SJSA1 (cell line): Measurements from ENCODE around the gene MORN1. TPM values are rescaled to one million over a fixed set of nuclear protein-coding genes. Genes with fewer than 3 reads are reported as not detected.

Source experiments
- DNase-seq, 2 experiments: peaks; one replicate each; pipeline ENCODE4 v3.0.0-alpha.2; 2015 to 2020; ENCODE audit warnings: low spot score in 2 of 2, low read depth in 1 of 2
- H3K27ac ChIP-seq: fragments of 250-450 bp; sonication (Bioruptor Pico); 2 replicates; pipeline ENCODE4 v1.5.1; 2020; ENCODE audit warnings: mild to moderate bottlenecking, moderate library complexity
- H3K27me3 ChIP-seq: fragments of 250-450 bp; sonication (Bioruptor Pico); replicated peaks from 2 replicates; pipeline ENCODE4 v1.5.1; 2020; ENCODE audit warnings: mild to moderate bottlenecking, moderate library complexity
- H3K36me3 ChIP-seq: fragments of 250-450 bp; sonication (Bioruptor Pico); 2 replicates; pipeline ENCODE4 v1.5.1; 2020; ENCODE audit warnings: mild to moderate bottlenecking
- H3K4me1 ChIP-seq: fragments of 250-450 bp; sonication (Bioruptor Pico); replicated peaks from 2 replicates; pipeline ENCODE4 v1.6.1; 2021; ENCODE audit warnings: mild to moderate bottlenecking
- H3K4me3 ChIP-seq: fragments of 250-450 bp; sonication (Bioruptor Pico); 2 replicates; pipeline ENCODE4 v1.5.1; 2020; ENCODE audit warnings: mild to moderate bottlenecking
- H3K9me3 ChIP-seq: fragments of 250-450 bp; sonication (Bioruptor Pico); replicated peaks from 2 replicates; pipeline ENCODE4 v1.5.1; 2020; ENCODE audit warnings: mild to moderate bottlenecking
- total RNA-seq: library from RNA; depleted of rRNA; stranded (reverse); fragments of >200 nt; shearing (Covaris generic); gene quantifications from 2 replicates; pipeline ENCODE4 v1.2.3, GENCODE V29; 2014

The MORN1 gene
- total RNA-seq, 1 experiment from 2014 or later: 5.0 TPM

- Histone ChIP-seq H3K4me3 (no peak overlapping the region), H3K27me3 (peaks cover 35% of the 10 kb centered on the region), H3K36me3 (no peaks in the 10 kb centered on the region), H3K27ac (no peak overlapping the region), H3K4me1 (no peaks in the 10 kb centered on the region; the same call in 1 of the 2 replicates), H3K9me3 (peaks cover 13% of the 10 kb centered on the region)
- no peak for DNase-seq
These were observed 39.7 kb upstream of the MORN1 start for GRCh38 chr1:2431103-2431502.

DNA sequence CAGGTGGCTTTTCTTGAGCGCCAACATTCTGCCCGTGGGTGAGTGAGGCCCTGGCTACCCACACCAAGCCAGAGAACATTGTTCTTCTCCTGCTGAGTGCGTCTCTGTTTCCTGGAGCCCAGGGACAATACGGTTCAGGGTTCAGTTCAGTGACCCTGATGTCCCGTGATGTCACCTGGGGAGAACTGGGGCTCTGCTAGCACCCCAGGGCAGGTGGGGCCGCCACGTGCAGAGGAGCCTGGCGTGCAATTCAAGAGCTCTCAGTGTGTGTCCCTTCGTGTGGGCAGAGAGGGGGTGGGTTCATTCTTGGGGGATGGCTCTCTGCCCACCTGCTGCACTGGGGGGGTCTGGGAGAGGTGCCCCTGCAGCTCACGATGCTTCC, 39.2 kb upstream of the MORN1 start:
- Histone ChIP-seq H3K36me3 (no peaks in the 10 kb centered on the region), H3K4me1 (no peaks in the 10 kb centered on the region; the same call in 1 of the 2 replicates), H3K4me3 (no peak overlapping the region), H3K27ac (no peak overlapping the region), H3K9me3 (peaks cover 13% of the 10 kb centered on the region), H3K27me3 (peaks cover 35% of the 10 kb centered on the region)
- no peak for DNase-seq

DNA sequence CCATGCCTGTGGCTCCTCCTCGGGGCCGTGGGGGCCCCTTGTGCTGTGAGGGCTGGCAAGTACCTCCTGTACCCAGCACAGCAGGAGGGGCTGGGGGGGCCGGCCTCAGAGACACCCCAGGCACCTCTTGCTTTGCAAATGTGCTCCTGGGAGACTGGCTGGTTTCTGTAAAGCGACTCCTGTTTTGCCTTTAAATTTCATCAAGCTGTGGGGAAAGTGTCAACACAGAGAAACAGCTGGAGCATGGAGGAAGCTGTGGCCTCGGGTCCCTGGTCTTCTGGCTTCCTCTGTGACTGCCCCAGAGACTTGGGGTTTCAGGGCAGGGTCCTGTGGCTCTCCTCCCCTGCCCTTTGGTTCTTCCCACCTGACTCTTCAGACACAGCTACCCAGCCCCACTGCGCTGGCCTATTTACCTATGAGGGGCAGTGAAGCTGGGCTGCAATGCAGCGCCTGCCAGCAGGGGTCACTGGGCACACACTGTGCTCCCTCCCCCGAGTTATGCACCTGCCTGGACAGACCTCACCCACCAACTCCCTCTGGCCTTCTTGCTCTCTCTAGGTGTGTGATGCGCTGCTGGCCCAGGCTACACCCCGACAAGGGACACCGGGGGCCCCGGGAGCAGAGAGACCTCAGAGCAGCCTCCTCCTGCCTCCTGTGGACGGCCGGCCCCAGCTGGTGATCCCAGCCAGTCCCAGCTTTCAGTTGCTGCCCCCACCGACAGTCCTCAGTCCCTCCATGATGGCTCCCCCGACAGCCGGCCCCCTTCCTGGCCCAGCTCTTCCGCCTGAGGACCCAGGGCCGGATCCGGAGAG, 38.6 kb upstream of the MORN1 start:
- no peaks in the 10 kb centered on the region; the same call in 1 of the 2 replicates for H3K4me1 ChIP-seq
- peaks cover 31% of the 10 kb centered on the region for H3K27me3 ChIP-seq
- H3K4me3 ChIP-seq: no peak overlapping the region
- H3K36me3 ChIP-seq: no peaks in the 10 kb centered on the region
- DNase-seq: no peak
- no peak overlapping the region for H3K27ac ChIP-seq
- peaks cover 13% of the 10 kb centered on the region for H3K9me3 ChIP-seq

DNA sequence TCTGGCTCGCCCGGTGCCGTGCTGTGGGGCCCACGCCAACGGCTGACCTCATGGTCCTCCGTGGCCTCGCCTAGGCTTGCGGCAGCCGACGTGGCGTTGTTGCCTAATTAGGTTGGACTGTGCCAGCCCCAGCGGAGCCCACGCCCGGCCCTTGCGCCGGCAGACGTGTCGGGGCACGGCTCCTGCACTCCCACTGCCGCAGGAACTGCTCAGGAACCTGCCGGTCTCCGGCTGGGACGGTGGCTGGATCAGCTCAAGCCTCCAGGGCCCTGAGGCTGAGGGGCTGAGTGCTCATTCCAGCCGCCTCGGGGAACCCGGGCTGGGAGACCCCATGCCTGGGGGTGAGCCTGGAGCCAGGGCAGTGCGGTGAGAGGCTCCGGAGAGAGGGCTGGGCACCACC, 37.1 kb upstream of the MORN1 start:
- peaks cover 16% of the 10 kb centered on the region for H3K27me3 ChIP-seq
- no peaks in the 10 kb centered on the region for H3K36me3 ChIP-seq
- H3K9me3 ChIP-seq: peaks cover 15% of the 10 kb centered on the region
- H3K27ac ChIP-seq: no peak overlapping the region
- H3K4me1 ChIP-seq: no peaks in the 10 kb centered on the region
- no peak overlapping the region for H3K4me3 ChIP-seq
- DNase-seq: no peak

DNA sequence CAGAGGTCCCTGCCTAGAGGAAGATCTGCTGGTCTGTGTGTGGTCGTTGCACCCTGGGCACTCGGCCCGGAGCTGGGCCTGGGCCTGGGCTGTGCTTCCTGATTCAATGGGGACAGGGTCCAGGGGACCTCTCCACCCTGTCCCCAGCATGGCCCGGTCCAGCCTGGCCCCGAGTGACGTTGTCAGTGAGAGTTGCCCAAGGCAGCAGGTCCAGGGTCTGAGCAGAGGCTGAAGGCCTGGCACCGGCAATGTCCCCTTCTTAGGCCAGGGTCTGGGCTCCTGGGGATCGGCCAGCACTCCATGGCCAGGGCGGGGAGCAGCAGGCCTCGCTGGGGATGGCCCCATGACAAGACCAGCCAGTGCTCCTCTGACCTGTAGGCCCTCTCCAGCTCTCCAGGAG, 36.6 kb upstream of the MORN1 start:
- no peak for DNase-seq
- Histone ChIP-seq H3K4me3 (no peak overlapping the region), H3K27ac (no peak overlapping the region), H3K4me1 (no peaks in the 10 kb centered on the region), H3K27me3 (peaks cover 11% of the 10 kb centered on the region), H3K36me3 (no peaks in the 10 kb centered on the region), H3K9me3 (peaks cover 20% of the 10 kb centered on the region)

GRCh38 chr1:2427051-2427450, 35.7 kb upstream of the MORN1 start:
- no peaks in the 10 kb centered on the region for H3K4me1 ChIP-seq
- H3K36me3 ChIP-seq: no peaks in the 10 kb centered on the region
- H3K9me3 ChIP-seq: peaks cover 25% of the 10 kb centered on the region
- peaks cover 2% of the 10 kb centered on the region; the same call in 1 of the 2 replicates for H3K27me3 ChIP-seq
- no peak overlapping the region for H3K27ac ChIP-seq
- H3K4me3 ChIP-seq: no peak overlapping the region
- DNase-seq: no peak

DNA sequence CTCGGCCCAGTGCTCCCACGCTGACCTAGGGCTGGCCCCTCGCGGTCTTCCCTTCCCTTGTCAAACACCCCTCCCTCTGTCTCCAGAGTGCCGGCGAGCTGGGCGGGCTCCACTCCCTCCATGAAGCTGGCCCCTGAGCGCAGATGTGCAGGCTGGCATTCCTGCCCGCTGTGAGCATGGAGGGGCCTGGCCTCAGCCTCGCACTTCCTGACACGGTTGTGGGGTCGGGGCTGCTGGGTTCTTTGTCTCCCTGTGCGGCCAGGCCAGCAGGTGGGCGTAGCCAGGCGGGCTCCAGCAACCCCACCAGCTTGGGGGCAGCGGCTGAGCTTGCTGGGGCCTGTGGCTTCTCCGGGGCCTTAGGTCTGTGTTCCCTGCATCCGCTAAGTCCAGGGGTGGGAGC, 35.2 kb upstream of the MORN1 start:
- Histone ChIP-seq H3K27ac (no peak overlapping the region), H3K27me3 (no peaks in the 10 kb centered on the region), H3K9me3 (peaks cover 25% of the 10 kb centered on the region), H3K4me1 (no peaks in the 10 kb centered on the region), H3K4me3 (no peak overlapping the region), H3K36me3 (no peaks in the 10 kb centered on the region)
- DNase-seq: no peak

- Histone ChIP-seq H3K27me3 (0 out of 2 replicates have a peak, but pooled peaks cover 2% of the 10 kb centered on the region), H3K36me3 (no peaks in the 10 kb centered on the region), H3K9me3 (peaks cover 25% of the 10 kb centered on the region), H3K4me1 (no peaks in the 10 kb centered on the region), H3K4me3 (no peak overlapping the region), H3K27ac (no peak overlapping the region)
- no peak for DNase-seq
These were observed 34.5 kb upstream of the MORN1 start for GRCh38 chr1:2425892-2426291.

DNA sequence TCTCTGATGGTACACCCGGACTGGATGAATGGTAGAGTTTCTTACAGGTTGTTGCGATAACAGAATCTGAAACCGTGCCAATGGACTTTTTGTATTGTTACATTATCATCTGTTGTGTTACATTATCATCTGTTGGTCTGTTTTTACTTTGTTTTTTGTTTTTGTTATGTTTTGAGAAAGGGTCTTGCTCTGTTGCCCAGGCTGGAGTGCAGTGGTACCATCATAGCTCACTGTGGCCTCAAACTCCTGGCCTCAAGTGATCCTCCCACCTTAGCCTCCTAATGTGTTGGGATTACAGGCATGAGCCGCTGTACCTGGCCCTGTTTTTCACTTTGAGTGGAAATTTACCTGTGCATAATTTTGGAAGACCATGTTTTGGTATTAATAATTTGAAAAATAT, 31.2 kb upstream of the MORN1 start:
- H3K36me3 ChIP-seq: no peaks in the 10 kb centered on the region
- peaks cover 12% of the 10 kb centered on the region for H3K9me3 ChIP-seq
- no peak overlapping the region for H3K4me3 ChIP-seq
- DNase-seq: no peak
- no peak overlapping the region for H3K27ac ChIP-seq
- peaks cover 14% of the 10 kb centered on the region for H3K27me3 ChIP-seq
- H3K4me1 ChIP-seq: no peaks in the 10 kb centered on the region

DNA sequence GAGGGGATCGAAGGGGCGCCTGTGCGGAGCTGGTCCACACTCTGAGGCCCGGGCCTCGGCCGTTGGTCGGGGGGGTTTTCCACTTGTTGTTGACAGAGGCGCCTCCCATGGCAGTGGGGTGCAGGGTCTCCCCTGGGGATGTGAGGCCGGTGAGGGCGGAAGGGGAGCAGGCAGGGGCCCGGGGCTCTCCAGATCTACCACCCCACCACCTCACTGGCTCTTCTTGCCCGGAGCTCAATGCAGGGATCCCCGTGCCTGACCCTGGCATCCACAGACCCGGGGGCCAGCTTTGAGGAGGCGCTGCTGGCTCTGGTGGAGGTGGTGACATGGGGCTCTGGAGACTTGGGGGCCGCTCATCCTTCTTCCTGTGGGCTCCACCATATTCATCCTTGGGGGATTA, 28.1 kb upstream of the MORN1 start:
- Histone ChIP-seq H3K36me3 (no peaks in the 10 kb centered on the region), H3K9me3 (peaks cover 12% of the 10 kb centered on the region)

DNA sequence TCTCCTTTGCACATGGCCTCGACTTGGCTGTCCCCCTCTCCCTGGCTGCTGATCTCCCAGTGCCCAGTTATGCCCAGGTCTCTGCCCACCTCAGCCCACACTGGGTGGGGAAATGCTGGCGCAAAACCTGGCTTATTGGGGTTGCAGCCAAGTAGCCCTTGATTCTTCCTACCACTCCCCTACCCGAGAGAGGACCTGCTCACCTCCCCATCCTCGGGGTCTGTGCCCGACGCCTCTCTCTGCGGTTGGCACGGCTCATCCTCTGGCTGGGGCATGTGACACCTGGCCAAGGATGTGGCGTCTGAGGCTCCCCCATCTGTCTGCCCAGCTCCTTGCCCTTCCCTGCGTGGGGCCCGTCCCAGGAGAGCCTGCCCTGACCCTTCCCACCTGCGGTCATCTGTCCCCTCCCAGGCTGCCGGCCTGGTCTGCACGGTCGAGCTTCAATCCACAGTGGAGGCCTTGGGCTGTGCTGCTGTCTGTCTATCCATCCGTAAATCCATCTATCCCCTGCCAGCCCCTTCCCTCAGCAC, 27.5 kb upstream of the MORN1 start:
- Histone ChIP-seq H3K9me3 (peaks cover 12% of the 10 kb centered on the region), H3K27me3 (peaks cover 14% of the 10 kb centered on the region), H3K4me3 (no peak overlapping the region), H3K36me3 (no peaks in the 10 kb centered on the region), H3K4me1 (peaks cover 7% of the 10 kb centered on the region), H3K27ac (no peak overlapping the region)
- DNase-seq: no peak

More for the DNA sequence above, 28.1 kb upstream of the MORN1 start:
- Histone ChIP-seq H3K4me3 (no peak overlapping the region), H3K27ac (no peak overlapping the region), H3K27me3 (peaks cover 14% of the 10 kb centered on the region), H3K4me1 (peaks cover 2% of the 10 kb centered on the region)
- no peak for DNase-seq

DNA sequence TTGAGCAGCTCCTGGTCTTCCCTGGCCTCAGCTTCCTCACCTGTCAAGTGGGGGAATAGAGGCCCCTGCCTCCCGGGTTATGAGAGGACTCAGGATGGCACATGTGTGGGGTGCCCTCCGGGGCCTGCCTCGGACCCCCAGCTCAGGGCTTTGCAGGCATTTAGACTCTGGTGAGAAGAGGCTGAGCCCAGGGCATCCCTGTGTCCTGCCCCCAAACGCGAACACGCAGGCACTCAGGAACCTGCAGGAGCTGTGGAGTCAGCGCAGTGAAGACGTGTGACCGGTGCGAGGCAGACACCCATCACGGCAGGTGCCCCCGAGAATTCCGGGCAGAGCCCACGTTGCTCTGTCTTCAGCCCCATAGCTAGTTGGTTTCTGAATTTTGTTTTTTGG, 26.5 kb upstream of the MORN1 start:
- Histone ChIP-seq H3K4me1 (peaks cover 16% of the 10 kb centered on the region), H3K27me3 (peaks cover 14% of the 10 kb centered on the region), H3K36me3 (no peaks in the 10 kb centered on the region), H3K4me3 (no peak overlapping the region), H3K27ac (no peak overlapping the region), H3K9me3 (peaks cover 3% of the 10 kb centered on the region; the same call in 1 of the 2 replicates)
- no peak for DNase-seq

DNA sequence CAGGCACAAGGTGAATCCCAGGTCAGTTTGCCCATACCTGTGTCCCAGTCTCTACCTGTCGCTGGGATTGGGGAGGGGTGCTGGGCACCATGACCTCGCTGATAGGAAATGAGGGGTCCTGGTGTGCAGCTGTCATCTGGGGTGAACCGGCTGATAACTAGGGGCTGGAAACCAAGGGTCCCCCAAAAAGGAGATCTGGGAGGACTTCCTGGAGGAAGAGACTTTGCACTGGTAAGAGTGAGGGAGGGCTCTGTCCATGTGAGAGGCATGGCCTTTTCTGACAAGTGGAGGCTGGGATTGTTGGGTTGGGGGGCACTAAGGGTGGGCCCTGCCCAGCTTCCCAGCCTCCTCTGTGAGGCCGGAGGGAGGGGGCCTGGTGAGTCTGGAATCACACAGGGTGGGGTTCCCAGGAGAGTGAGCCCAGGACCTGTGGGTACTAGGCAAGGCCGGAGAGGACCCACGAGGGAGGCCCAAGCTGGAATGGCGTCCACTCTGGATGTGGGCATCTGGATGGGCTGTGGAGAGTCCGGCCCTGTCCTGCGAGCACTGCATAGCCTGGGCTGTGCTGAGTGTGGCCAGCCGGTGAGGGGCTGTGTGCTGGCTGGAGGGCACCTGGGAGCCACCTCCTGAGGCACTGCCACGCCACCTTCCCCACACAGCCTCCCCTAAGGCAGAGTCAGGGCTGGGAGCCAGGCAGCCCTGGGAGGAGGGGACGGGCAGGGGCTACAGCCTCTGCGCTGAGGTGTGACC, 25.9 kb upstream of the MORN1 start:
- peaks cover 18% of the 10 kb centered on the region for H3K4me1 ChIP-seq
- H3K27ac ChIP-seq: no peak overlapping the region
- H3K27me3 ChIP-seq: peaks cover 14% of the 10 kb centered on the region
- no peak overlapping the region for H3K4me3 ChIP-seq
- peaks cover under 1% of the 10 kb centered on the region; the same call in 1 of the 2 replicates for H3K9me3 ChIP-seq
- DNase-seq: no peak
- peaks cover 1% of the 10 kb centered on the region for H3K36me3 ChIP-seq

GRCh38 chr1:2416403-2416802, 25.0 kb upstream of the MORN1 start:
- Histone ChIP-seq H3K4me3 (no peak overlapping the region), H3K4me1 (peaks cover 27% of the 10 kb centered on the region), H3K27me3 (peaks cover 14% of the 10 kb centered on the region), H3K36me3 (peaks cover 5% of the 10 kb centered on the region), H3K27ac (no peak overlapping the region), H3K9me3 (peaks cover 3% of the 10 kb centered on the region; the same call in 1 of the 2 replicates)
- no peak for DNase-seq
